Measurements from ENCODE around the gene MAD1L1. TPM values are rescaled to one million over a fixed set of nuclear protein-coding genes. Genes with fewer than 3 reads are reported as not detected.

The MAD1L1 gene
- polyA plus RNA-seq, 4 donors: 12.3 to 21.7 (median 18.1) TPM

- no peaks in the 10 kb centered on the region for H3K4me1 ChIP-seq (ENCODE audit: control insufficient read depth in 3 of 3, insufficient read depth in 2 of 3, low read depth in 1 of 3, low read length in 2 of 3)
- H3K9me3 ChIP-seq (ENCODE audit: control insufficient read depth in 2 of 2, insufficient read depth in 1 of 2, low read depth in 1 of 2, low read length in 1 of 2): peaks cover 0 to 6% of the 10 kb centered on the region in 2 donors
- no peak overlapping the region for H3K4me3 ChIP-seq (ENCODE audit: low read depth in 1 of 3, low read length in 3 of 3)
- FAIRE-seq (no peak), DNase-seq (no peak)
- WGBS, 3 donors: 91 to 96% (median 95%) methylated on average over 17 of the region's 17 CpGs
- peaks cover 0 to 25% (median 0%) of the 10 kb centered on the region in 3 donors for H3K36me3 ChIP-seq (ENCODE audit: control insufficient read depth in 3 of 3, insufficient read depth in 2 of 3, low read depth in 1 of 3, low read length in 3 of 3)
- H3K27ac ChIP-seq (ENCODE audit: low read depth in 1 of 3, low read length in 2 of 3): no peak overlapping the region
- H3K27me3 ChIP-seq (ENCODE audit: control insufficient read depth in 3 of 3, insufficient read depth in 3 of 3, low read length in 3 of 3): no peaks in the 10 kb centered on the region
Observed at GRCh38 chr7:2054927-2055326, 177.8 kb downstream of the MAD1L1 start.

GRCh38 chr7:2053395-2053794, 179.3 kb downstream of the MAD1L1 start:
- 94 to 96% (median 95%) methylated on average over 13 of the region's 13 CpGs for WGBS, 3 donors
- Histone ChIP-seq H3K27ac (ENCODE audit: low read depth in 1 of 3, low read length in 2 of 3) (no peak overlapping the region), H3K36me3 (ENCODE audit: control insufficient read depth in 3 of 3, insufficient read depth in 2 of 3, low read depth in 1 of 3, low read length in 3 of 3) (peaks cover 0 to 25% (median 0%) of the 10 kb centered on the region in 3 donors), H3K4me3 (ENCODE audit: low read depth in 1 of 3, low read length in 3 of 3) (no peak overlapping the region), H3K4me1 (ENCODE audit: control insufficient read depth in 3 of 3, insufficient read depth in 2 of 3, low read depth in 1 of 3, low read length in 2 of 3) (no peaks in the 10 kb centered on the region), H3K9me3 (ENCODE audit: control insufficient read depth in 2 of 2, insufficient read depth in 1 of 2, low read depth in 1 of 2, low read length in 1 of 2) (no peaks in the 10 kb centered on the region), H3K27me3 (ENCODE audit: control insufficient read depth in 3 of 3, insufficient read depth in 3 of 3, low read length in 3 of 3) (no peaks in the 10 kb centered on the region)
- DNase-seq (no peak), FAIRE-seq (no peak)

GRCh38 chr7:2052657-2053048, 180.1 kb downstream of the MAD1L1 start:
- FAIRE-seq: no peak
- WGBS, 3 donors: 85 to 91% (median 85%) methylated on average over 13 of the region's 13 CpGs

DNA sequence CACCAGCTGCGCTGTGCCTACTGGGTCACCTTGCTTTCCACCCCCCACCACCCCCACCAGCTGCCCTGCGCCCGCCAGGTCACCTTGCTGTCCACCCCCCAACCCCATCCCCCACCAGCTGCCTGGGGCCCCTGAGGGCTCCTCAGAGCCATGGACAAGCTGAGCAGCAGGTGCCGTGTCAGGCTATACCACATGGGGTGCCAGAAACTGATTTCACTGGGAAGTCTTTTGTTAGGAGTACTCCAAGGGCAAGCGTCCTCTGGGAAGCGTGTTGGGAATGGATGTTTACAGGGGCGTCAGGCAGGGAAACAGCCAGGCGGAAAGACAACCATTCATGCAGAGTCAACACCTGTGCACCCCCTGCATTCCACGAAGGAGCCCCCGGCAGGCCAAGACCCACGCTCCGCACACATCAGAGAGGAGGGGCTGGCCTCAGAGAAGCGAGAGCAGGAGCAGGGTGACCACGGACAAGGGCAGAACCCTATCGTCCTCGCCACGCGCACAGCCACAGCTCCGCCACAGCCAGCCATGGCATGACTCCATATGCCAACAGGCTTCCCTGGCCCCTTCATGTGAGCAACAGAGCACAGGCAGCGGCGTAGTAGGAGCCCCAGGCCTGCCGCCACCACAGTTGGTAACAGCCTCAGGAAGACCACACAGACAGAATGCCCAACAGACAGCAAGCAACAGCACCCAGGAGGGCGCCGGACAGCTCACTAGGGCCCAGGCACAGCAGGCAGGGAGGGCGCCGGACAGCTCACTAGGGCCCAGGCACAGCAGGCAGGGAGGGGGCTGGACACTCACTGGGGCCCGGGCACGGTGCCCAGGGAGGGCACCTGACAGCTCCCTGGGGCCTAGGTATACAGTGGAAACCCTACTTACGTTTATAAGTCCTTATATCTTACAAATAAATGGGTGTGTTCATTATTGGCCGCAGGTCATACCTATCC, 180.8 kb downstream of the MAD1L1 start:
- Histone ChIP-seq H3K9me3 (ENCODE audit: control insufficient read depth in 2 of 2, insufficient read depth in 1 of 2, low read depth in 1 of 2, low read length in 1 of 2) (no peaks in the 10 kb centered on the region), H3K27me3 (ENCODE audit: control insufficient read depth in 3 of 3, insufficient read depth in 3 of 3, low read length in 3 of 3) (no peaks in the 10 kb centered on the region), H3K27ac (ENCODE audit: low read depth in 1 of 3, low read length in 2 of 3) (no peak overlapping the region), H3K36me3 (ENCODE audit: control insufficient read depth in 3 of 3, insufficient read depth in 2 of 3, low read depth in 1 of 3, low read length in 3 of 3) (peaks cover 0 to 24% (median 0%) of the 10 kb centered on the region in 3 donors), H3K4me3 (ENCODE audit: low read depth in 1 of 3, low read length in 3 of 3) (no peak overlapping the region), H3K4me1 (ENCODE audit: control insufficient read depth in 3 of 3, insufficient read depth in 2 of 3, low read depth in 1 of 3, low read length in 2 of 3) (no peaks in the 10 kb centered on the region)
- no peak for DNase-seq
- 88 to 91% (median 89%) methylated on average over 29 to 30 of the region's 30 CpGs for WGBS, 3 donors
- no peak for FAIRE-seq

More at GRCh38 chr7:2052657-2053048, 180.1 kb downstream of the MAD1L1 start:
- no peak for DNase-seq
- Histone ChIP-seq H3K4me3 (ENCODE audit: low read depth in 1 of 3, low read length in 3 of 3) (no peak overlapping the region), H3K36me3 (ENCODE audit: control insufficient read depth in 3 of 3, insufficient read depth in 2 of 3, low read depth in 1 of 3, low read length in 3 of 3) (peaks cover 0 to 25% (median 0%) of the 10 kb centered on the region in 3 donors), H3K27ac (ENCODE audit: low read depth in 1 of 3, low read length in 2 of 3) (no peak overlapping the region), H3K27me3 (ENCODE audit: control insufficient read depth in 3 of 3, insufficient read depth in 3 of 3, low read length in 3 of 3) (no peaks in the 10 kb centered on the region), H3K9me3 (ENCODE audit: control insufficient read depth in 2 of 2, insufficient read depth in 1 of 2, low read depth in 1 of 2, low read length in 1 of 2) (no peaks in the 10 kb centered on the region), H3K4me1 (ENCODE audit: control insufficient read depth in 3 of 3, insufficient read depth in 2 of 3, low read depth in 1 of 3, low read length in 2 of 3) (no peaks in the 10 kb centered on the region)

DNA sequence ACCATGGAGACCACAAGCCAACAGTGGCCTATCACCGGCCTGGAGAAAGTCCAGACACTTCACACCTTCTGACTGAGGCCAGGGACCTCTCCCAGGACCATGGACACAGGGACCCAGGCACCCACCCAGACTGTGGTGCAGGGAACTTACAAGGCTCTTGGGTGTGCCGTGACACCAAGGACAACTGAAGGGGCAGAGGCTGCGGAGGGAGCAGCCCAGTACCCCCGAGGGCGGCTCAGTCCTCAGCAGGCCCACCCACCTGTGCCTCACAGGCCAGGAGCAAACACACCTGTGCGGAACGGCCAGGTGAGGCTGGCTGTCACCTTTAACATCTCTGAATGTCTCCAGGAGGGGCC, 182.3 kb downstream of the MAD1L1 start:
- FAIRE-seq (no peak), DNase-seq (no peak)
- Histone ChIP-seq H3K4me1 (ENCODE audit: control insufficient read depth in 3 of 3, insufficient read depth in 2 of 3, low read depth in 1 of 3, low read length in 2 of 3) (no peaks in the 10 kb centered on the region), H3K27ac (ENCODE audit: low read depth in 1 of 3, low read length in 2 of 3) (no peak overlapping the region), H3K4me3 (ENCODE audit: low read depth in 1 of 3, low read length in 3 of 3) (no peak overlapping the region), H3K9me3 (ENCODE audit: control insufficient read depth in 2 of 2, insufficient read depth in 1 of 2, low read depth in 1 of 2, low read length in 1 of 2) (no peaks in the 10 kb centered on the region), H3K36me3 (ENCODE audit: control insufficient read depth in 3 of 3, insufficient read depth in 2 of 3, low read depth in 1 of 3, low read length in 3 of 3) (peaks cover 0 to 17% (median 0%) of the 10 kb centered on the region in 3 donors), H3K27me3 (ENCODE audit: control insufficient read depth in 3 of 3, insufficient read depth in 3 of 3, low read length in 3 of 3) (no peaks in the 10 kb centered on the region)
- 85 to 90% (median 87%) methylated on average over 7 of the region's 7 CpGs for WGBS, 3 donors

DNA sequence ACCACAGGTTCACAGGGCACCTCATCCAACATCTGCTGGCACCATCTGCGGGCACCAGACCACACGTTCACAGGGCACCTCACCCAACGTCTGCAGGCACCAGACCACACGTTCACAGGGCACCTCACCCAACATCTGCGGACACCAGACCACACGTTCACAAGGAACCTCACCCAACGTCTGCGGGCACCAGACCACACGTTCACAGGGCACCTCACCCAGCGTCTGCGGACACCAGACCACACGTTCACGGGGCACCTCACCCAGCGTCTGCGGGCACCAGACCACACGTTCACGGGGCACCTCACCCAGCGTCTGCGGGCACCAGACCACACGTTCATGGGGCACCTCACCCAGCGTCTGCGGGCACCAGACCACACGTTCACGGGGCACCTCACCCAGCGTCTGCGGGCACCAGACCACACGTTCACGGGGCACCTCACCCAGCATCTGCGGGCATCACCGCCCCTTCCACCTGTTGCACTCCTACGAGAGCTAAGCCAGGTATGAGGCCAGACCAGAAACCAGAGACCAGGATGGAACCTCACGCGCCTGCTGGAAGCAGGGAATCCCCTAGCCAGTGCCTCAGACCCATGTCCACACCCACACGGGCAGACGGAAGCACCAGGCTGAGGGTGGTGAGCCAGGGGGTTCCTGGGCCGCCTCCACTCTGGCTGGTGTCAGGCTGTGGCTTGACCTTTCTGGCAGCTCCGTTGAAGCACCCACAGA, 182.8 kb downstream of the MAD1L1 start:
- Histone ChIP-seq H3K4me3 (ENCODE audit: low read depth in 1 of 3, low read length in 3 of 3) (no peak overlapping the region), H3K4me1 (ENCODE audit: control insufficient read depth in 3 of 3, insufficient read depth in 2 of 3, low read depth in 1 of 3, low read length in 2 of 3) (no peaks in the 10 kb centered on the region), H3K9me3 (ENCODE audit: control insufficient read depth in 2 of 2, insufficient read depth in 1 of 2, low read depth in 1 of 2, low read length in 1 of 2) (peaks cover 0 to 4% of the 10 kb centered on the region in 2 donors), H3K27me3 (ENCODE audit: control insufficient read depth in 3 of 3, insufficient read depth in 3 of 3, low read length in 3 of 3) (no peaks in the 10 kb centered on the region), H3K36me3 (ENCODE audit: control insufficient read depth in 3 of 3, insufficient read depth in 2 of 3, low read depth in 1 of 3, low read length in 3 of 3) (peaks cover 0 to 17% (median 0%) of the 10 kb centered on the region in 3 donors), H3K27ac (ENCODE audit: low read depth in 1 of 3, low read length in 2 of 3) (no peak overlapping the region)
- no peak for FAIRE-seq
- DNase-seq: no peak
- 86 to 94% (median 89%) methylated on average over 24 to 37 of the region's 37 CpGs for WGBS, 3 donors

GRCh38 chr7:2049111-2049781, 183.5 kb downstream of the MAD1L1 start:
- DNase-seq: no peak
- no peak overlapping the region for H3K4me3 ChIP-seq (ENCODE audit: low read depth in 1 of 3, low read length in 3 of 3)
- WGBS, 3 donors: 91 to 95% (median 93%) methylated on average over 15 of the region's 15 CpGs
- no peak for FAIRE-seq
- no peaks in the 10 kb centered on the region for H3K27me3 ChIP-seq (ENCODE audit: control insufficient read depth in 3 of 3, insufficient read depth in 3 of 3, low read length in 3 of 3)
- H3K36me3 ChIP-seq (ENCODE audit: control insufficient read depth in 3 of 3, insufficient read depth in 2 of 3, low read depth in 1 of 3, low read length in 3 of 3): peaks cover 0 to 13% (median 0%) of the 10 kb centered on the region in 3 donors
- H3K9me3 ChIP-seq (ENCODE audit: control insufficient read depth in 2 of 2, insufficient read depth in 1 of 2, low read depth in 1 of 2, low read length in 1 of 2): peaks cover 0 to 5% of the 10 kb centered on the region in 2 donors
- no peaks in the 10 kb centered on the region for H3K4me1 ChIP-seq (ENCODE audit: control insufficient read depth in 3 of 3, insufficient read depth in 2 of 3, low read depth in 1 of 3, low read length in 2 of 3)
- H3K27ac ChIP-seq (ENCODE audit: low read depth in 1 of 3, low read length in 2 of 3): no peak overlapping the region

DNA sequence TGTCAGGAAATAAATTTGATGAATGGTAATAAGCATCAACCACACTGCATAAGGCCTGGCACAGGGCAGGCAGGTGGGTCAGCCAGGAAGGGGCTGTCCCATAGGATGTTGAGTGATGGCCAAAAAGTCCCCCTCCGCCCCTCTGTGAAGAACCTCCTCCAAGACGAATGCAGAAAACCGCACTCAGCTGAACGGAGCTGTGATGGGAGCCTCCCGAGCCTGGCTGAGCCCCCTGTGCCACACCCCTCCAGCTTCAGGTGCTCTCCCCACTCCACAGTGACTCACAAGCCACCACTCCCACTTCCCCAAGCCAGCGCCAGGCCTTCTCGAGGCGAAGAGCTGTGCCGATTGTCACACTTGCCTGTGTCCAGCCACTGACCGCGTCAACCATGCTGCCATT, 184.2 kb downstream of the MAD1L1 start:
- Histone ChIP-seq H3K4me1 (ENCODE audit: control insufficient read depth in 3 of 3, insufficient read depth in 2 of 3, low read depth in 1 of 3, low read length in 2 of 3) (no peaks in the 10 kb centered on the region), H3K9me3 (ENCODE audit: control insufficient read depth in 2 of 2, insufficient read depth in 1 of 2, low read depth in 1 of 2, low read length in 1 of 2) (peaks cover 0 to 7% of the 10 kb centered on the region in 2 donors), H3K4me3 (ENCODE audit: low read depth in 1 of 3, low read length in 3 of 3) (no peak overlapping the region), H3K27ac (ENCODE audit: low read depth in 1 of 3, low read length in 2 of 3) (no peak overlapping the region), H3K36me3 (ENCODE audit: control insufficient read depth in 3 of 3, insufficient read depth in 2 of 3, low read depth in 1 of 3, low read length in 3 of 3) (peaks cover 0 to 15% (median 0%) of the 10 kb centered on the region in 3 donors), H3K27me3 (ENCODE audit: control insufficient read depth in 3 of 3, insufficient read depth in 3 of 3, low read length in 3 of 3) (no peaks in the 10 kb centered on the region)
- DNase-seq (no peak), FAIRE-seq (no peak)
- WGBS, 3 donors: 89 to 94% (median 93%) methylated on average over 11 of the region's 11 CpGs
